ENCODE data around the gene ETV3. TPM values are rescaled to one million over a fixed set of nuclear protein-coding genes. Genes with fewer than 3 reads are reported as not detected.
"Not testable (repeated sequence)": the region's sequence is repeated elsewhere in the genome, so short reads cannot be mapped to it uniquely, and the experiment has no call there.

The ETV3 gene
- 6.7 and 7.1 TPM in 2 replicates for total RNA-seq (2014; rRNA removed; shearing (Covaris generic))

GRCh38 chr1:157138220-157139051 is at the start of gene ETV3:
Gene ETV3 (minus strand): TSS chr1:157138395. CDS start chr1:157136352, 2,043 bp downstream.
- peak; percentile 97 for DNase-seq (ENCODE audit: low read depth)

- DNase-seq (ENCODE audit: low read depth) = no peak
Observed at GRCh38 chr1:157186281-157186992, 48.2 kb upstream of the ETV3 start.

GRCh38 chr1:157183870-157184269 is 45.7 kb upstream of the ETV3 start:
- DNase-seq (ENCODE audit: low read depth) = no peak

GRCh38 chr1:157182371-157182770 is 44.2 kb upstream of the ETV3 start:
- DNase-seq (ENCODE audit: low read depth) = not testable (repeated sequence)

- no peak for DNase-seq (ENCODE audit: low read depth)
Observed at GRCh38 chr1:157181790-157182189, 43.6 kb upstream of the ETV3 start.

GRCh38 chr1:157181258-157181657 is 43.1 kb upstream of the ETV3 start:
- DNase-seq (ENCODE audit: low read depth) = no peak

GRCh38 chr1:157178490-157178889 is 40.3 kb upstream of the ETV3 start:
- no peak for DNase-seq (ENCODE audit: low read depth)

- DNase-seq (ENCODE audit: low read depth) = no peak
Observed at GRCh38 chr1:157177733-157178394, 39.7 kb upstream of the ETV3 start.

- no peak for DNase-seq (ENCODE audit: low read depth)
Observed at GRCh38 chr1:157176591-157177121, 38.5 kb upstream of the ETV3 start.

- DNase-seq (ENCODE audit: low read depth) = no peak
Observed at GRCh38 chr1:157176016-157176415, 37.8 kb upstream of the ETV3 start.

GRCh38 chr1:157173900-157174410 is 35.8 kb upstream of the ETV3 start:
- DNase-seq (ENCODE audit: low read depth) = no peak

- DNase-seq (ENCODE audit: low read depth) = not testable (repeated sequence)
Observed at GRCh38 chr1:157173241-157173640, 35.0 kb upstream of the ETV3 start.

GRCh38 chr1:157172591-157172990 is 34.4 kb upstream of the ETV3 start:
- DNase-seq (ENCODE audit: low read depth) = not testable (repeated sequence)

- not testable (repeated sequence) for DNase-seq (ENCODE audit: low read depth)
Observed at GRCh38 chr1:157171903-157172503, 33.8 kb upstream of the ETV3 start.

GRCh38 chr1:157170677-157171515 is 32.7 kb upstream of the ETV3 start:
- DNase-seq (ENCODE audit: low read depth) = peak; percentile 53

GRCh38 chr1:157168015-157168414 is 29.8 kb upstream of the ETV3 start:
- DNase-seq (ENCODE audit: low read depth) = no peak

- DNase-seq (ENCODE audit: low read depth) = no peak
Observed at GRCh38 chr1:157167437-157167836, 29.2 kb upstream of the ETV3 start.

- DNase-seq (ENCODE audit: low read depth) = no peak
Observed at GRCh38 chr1:157166590-157166989, 28.4 kb upstream of the ETV3 start.

GRCh38 chr1:157163273-157164127 is 25.3 kb upstream of the ETV3 start:
- peak; percentile 72 for DNase-seq (ENCODE audit: low read depth)

GRCh38 chr1:157162345-157162744 is 24.1 kb upstream of the ETV3 start:
- no peak for DNase-seq (ENCODE audit: low read depth)
